HG03354 (cell line): ENCODE results near the gene MTHFSD.

Source experiments
- ATAC-seq: cut with Tn5 transposase; IDR thresholded peaks from one replicate; pipeline ENCODE4 v1.9.1; 2021; ENCODE audit warnings: mild to moderate bottlenecking; ENCODE audit not compliant: unreplicated experiment, poor library complexity, severe bottlenecking

Gene MTHFSD

GRCh38 chr16:86496262-86496928, 58.6 kb downstream of the MTHFSD start:
- no peak for ATAC-seq

GRCh38 chr16:86495756-86496261, 59.2 kb downstream of the MTHFSD start:
- no peak for ATAC-seq

- no peak for ATAC-seq
Observed at GRCh38 chr16:86495357-86495701, 59.7 kb downstream of the MTHFSD start.

DNA sequence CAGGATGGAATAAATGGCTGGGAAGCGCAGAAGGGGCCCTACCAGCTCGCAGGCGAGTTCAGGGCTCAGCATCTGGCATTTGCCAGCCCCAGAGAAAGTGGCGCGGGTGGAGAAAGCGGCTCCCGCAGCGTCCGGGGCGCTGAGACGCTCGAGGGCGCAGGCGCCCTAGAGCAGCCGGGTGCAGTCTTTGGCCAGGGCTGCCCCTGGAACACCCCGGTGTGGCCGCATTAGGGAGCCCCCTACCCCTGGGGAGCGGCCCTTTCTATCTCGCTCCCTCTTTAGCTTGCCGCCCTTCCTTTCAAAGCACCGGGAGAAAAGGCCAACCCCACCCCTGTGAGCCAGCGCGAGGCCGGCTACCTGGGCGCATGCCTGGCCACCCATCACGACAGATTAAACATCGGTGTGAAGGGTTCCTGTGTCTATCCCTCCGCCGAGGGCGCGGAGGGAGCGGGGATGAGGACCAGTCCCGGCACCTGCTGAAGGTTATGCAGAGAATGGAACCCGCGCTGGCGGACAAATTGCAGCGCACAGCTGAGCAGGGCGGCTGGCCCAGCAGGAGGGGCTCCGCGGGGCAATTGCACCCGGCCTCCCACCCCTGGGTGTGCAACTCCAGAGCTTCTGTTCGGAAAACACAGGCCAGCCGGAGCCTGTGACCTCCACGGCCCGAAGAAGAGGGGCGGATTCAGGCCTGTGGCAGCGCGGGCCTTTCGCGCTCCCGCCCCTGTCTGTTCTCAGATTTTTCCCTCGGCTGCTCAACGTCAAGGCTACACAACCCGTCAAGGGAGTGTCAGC, 60.3 kb downstream of the MTHFSD start:
- ATAC-seq = no peak

DNA sequence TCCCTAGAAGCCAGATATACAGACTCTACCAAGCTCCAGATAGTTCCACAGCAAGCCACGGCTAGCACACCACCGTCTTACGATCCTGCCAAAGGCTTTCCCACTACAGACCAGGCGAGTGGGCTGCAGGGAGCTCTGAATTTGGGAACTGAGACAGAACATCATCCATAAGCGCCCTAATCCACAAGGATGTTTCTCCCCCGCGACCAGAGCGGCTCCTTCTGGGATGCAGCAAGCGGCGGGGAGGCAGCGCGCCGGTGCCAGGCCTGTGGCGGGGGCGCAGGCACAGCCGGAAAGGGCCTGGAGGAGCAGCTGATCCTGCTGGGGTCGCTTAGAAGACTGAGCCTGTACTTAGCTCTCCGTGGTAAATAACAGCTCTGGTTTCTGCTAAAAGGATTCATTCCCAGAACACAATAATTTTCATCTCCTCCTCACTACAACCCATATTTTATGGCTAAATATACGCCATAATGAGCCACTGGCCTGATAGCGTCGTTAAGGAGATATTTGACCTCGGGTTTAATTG, 60.9 kb downstream of the MTHFSD start:
- no peak for ATAC-seq

DNA sequence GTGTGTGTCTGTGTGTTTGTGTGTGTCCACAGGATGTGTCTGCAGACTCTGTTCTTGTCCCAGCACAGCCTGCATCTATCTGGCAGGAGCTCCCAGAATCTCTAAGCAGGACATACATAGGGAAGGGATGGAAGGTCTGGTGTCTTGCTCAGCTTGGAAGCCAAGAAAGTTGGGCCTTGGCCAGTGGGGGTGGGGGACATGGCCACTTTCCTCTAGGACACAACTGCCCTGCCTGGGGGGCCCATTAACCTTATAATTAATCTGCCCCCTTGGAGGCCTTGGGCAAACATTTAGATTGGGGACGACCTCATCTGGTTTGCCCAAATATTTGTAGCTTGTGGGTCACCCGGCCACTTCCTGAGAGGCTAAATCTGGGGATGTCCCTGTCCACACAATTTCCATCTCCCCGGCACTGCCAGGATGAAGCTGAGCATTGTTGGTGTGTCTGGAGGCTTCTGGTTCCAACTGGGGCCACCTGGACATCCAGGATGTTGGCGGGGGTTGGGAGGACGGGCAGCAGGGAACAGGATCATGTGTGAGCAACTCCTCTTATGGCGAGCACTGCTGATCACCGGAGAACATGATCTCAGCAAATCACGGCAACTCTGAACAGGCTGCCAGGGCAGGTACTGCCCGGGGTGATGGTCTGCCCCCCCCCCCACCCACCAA, 61.9 kb downstream of the MTHFSD start:
- no peak for ATAC-seq

GRCh38 chr16:86492267-86492960, 62.6 kb downstream of the MTHFSD start:
- no peak for ATAC-seq

DNA sequence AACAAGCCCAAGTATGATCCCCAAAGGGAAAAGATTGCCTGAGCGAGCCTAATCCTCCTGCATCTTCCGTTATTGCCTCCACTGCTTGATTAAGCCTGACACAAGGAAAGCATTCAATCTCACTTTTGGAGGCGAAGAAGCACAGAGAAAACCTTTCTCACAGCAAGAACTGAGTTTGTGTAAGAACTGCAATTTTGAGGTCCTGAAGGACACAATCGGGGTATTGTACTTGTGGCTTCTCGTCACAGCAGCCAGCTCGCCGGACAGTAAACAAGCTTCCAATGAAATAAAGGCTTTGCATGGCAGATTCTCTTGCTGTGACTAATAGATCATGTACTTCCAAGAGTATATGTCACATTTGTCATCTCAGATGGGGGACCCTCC, 63.4 kb downstream of the MTHFSD start:
- ATAC-seq = no peak

DNA sequence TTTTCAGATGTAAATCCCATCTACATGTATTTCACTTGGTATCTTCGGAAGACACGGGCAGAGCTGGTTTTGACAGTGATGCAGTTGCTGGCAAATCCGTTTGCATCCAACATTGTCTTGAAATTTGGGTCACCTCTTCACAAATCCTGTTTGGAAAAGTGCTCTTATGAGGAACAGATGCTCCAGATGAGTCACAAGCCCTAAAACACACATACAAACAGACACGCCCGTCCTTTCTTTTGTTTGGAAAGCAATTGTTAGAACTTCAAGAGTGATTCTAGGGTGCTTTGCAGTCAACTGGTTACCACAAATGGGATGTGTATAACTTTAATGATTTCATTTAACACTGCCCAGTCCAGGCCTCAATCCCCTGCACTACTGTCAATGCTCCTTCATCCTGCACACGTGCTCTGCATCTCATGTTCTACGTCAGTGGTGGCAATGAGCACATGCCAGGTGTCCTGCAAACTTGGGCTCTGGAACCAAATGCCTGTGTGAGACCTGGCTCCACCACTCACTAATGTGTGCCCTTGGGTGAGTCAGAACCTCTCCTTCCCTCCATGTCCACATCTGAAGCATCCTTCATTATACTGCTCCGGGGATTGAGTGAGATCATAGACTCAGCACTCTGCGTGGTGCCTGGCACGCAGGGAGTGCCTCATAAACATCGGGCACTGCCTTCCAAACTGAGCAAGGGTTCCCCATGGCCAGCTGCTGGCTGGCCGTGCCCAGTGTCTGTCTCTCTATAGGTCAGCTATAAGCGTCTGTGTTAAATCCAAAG, 64.0 kb downstream of the MTHFSD start:
- ATAC-seq = no peak

DNA sequence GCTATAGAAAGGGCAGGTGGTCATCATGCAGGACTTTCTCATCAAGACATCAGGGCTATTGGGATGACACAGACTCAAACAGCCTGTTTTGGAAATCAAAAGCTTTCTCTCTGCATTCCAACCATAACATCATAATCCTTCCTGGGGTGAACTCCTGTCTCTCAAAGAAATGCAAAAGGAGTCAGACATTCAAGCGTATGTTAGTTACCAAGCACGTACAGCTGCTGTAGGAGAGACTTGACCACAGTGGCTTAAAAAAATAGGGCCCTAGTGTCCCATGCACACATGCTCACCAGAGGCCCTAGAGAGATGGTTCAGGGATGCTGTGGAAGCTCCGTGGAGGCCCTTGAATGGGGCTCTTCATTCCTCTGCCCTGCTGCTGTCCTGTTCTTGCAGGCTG, 69.3 kb downstream of the MTHFSD start:
- no peak for ATAC-seq

DNA sequence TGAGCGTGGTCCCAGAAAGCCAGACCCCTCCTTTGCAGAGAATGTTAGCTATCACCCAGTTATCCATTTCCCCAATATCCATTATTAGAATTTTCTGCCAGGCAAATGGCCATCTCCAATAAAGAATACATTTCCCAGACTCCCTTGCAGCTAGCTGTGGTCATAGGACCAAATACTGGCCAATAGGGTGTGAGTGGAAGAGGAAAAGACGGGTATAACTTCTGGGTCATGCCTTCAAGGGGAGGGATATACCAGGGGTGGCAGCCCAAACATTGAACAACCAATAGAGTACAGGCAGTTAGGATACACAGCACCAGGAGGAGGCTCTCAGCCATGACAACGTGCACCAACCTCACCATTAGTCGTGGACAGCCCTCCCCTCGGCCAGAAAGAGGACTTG, 70.8 kb downstream of the MTHFSD start:
- ATAC-seq = no peak

DNA sequence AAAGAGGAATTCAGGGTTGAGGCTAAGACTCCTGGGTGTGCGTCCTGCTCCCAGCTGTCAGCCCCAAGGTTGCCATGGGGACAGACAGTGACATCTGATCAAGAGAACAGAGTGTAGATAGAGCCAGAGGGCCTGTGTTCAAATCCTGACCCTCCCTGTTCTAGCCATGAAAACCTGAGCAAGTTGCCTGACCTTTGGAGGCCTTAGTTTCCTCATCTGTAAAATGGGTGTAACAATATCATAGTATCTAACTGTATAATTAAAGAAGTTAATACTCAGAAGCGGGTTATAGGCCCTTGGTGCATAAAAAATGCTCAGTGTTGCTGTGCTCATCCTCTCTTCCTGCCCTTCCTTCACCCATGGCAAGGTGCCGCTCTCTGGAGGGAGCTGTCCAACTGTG, 73.4 kb downstream of the MTHFSD start:
- ATAC-seq = no peak

- no peak for ATAC-seq
Observed at GRCh38 chr16:86480444-86480843, 74.6 kb downstream of the MTHFSD start.
